ENCODE results near the gene RASSF5. TPM values are rescaled to one million over a fixed set of nuclear protein-coding genes. Genes with fewer than 3 reads are reported as not detected.

RASSF5 gene
- total RNA-seq, 1 experiment from 2014 or later = 12.4 TPM

DNA sequence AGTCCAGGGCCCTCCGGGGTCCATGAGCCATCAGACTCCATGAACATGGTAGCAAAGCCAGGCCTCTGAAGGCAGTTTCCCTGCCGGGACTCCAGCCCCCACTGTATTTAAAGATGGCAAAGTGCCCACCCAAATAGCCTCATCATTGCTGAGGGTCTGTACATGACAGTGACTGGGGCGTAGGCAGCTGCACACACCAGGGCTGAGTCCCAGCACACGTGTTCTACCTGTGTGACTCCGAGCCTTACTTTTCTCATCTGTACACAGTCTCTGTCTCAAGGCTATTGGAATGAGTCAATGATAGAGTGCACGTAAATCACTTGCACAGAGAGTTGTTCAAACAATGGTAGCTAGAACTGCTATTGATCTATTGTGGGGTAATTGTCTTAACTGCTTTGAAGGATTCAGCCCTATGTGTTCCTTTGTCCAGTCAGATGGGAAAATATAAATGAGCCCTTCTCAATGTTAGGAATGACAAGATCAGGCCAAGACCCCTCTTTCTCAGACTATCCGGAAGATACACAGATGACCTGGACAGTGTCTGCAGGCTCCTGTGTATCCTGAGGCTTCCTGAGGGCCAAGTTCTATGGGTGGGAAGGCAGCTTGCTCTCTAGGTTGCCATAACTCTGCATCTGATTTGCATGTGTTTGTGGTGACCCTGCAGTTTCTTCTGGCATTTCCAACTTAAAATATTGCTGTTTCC lies 48.9 kb downstream of the RASSF5 start:
- Histone ChIP-seq H3K79me2 (ENCODE audit: low read depth) (no peaks in the 10 kb centered on the region), H3K9me2 (ENCODE audit: insufficient read depth) (no peaks in the 10 kb centered on the region), H3K4me3 (peak overlapping the region; percentile 77; the same call in 1 of the 2 replicates), H3K27ac (no peak overlapping the region), H3K36me3 (ENCODE audit: low read depth) (no peaks in the 10 kb centered on the region), H2AFZ (0 out of 2 replicates have a peak overlapping the region, but pooled peaks have one; percentile 88), H3K27me3 (ENCODE audit: insufficient read depth, low read depth) (no peaks in the 10 kb centered on the region), H4K20me1 (ENCODE audit: insufficient read depth) (no peaks in the 10 kb centered on the region; the same call in 1 of the 2 replicates), H3K9me3 (ENCODE audit: insufficient read depth, low read depth) (no peaks in the 10 kb centered on the region), H3F3A (ENCODE audit: insufficient read depth, low read depth) (no peaks in the 10 kb centered on the region; the same call in 1 of the 2 replicates), H3K4me1 (replicated peaks; ENCODE audit: insufficient read depth) (peaks cover 16% of the 10 kb centered on the region), H3K4me2 (peak overlapping the region; percentile 100)
- DNase-seq = no peak
- no TSS peak for BruUV-seq (replicated peaks)
- CTCF ChIA-PET = no interaction called here
- no peak for TF ChIP-seq EZH2 (IDR thresholded peaks at IDR 0.05; ENCODE audit: low read depth)
- TF ChIP-seq, protein P1, sequence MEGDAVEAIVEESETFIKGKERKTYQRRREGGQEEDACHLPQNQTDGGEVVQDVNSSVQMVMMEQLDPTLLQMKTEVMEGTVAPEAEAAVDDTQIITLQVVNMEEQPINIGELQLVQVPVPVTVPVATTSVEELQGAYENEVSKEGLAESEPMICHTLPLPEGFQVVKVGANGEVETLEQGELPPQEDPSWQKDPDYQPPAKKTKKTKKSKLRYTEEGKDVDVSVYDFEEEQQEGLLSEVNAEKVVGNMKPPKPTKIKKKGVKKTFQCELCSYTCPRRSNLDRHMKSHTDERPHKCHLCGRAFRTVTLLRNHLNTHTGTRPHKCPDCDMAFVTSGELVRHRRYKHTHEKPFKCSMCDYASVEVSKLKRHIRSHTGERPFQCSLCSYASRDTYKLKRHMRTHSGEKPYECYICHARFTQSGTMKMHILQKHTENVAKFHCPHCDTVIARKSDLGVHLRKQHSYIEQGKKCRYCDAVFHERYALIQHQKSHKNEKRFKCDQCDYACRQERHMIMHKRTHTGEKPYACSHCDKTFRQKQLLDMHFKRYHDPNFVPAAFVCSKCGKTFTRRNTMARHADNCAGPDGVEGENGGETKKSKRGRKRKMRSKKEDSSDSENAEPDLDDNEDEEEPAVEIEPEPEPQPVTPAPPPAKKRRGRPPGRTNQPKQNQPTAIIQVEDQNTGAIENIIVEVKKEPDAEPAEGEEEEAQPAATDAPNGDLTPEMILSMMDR (conservative IDR thresholded peaks at IDR 0.05) = no peak
- POLR2A ChIA-PET (ENCODE audit: unreplicated experiment) = no interaction called here
- intact Hi-C loops (cut with micrococcal nuclease; ENCODE audit: unreplicated experiment) = no loop called here

DNA sequence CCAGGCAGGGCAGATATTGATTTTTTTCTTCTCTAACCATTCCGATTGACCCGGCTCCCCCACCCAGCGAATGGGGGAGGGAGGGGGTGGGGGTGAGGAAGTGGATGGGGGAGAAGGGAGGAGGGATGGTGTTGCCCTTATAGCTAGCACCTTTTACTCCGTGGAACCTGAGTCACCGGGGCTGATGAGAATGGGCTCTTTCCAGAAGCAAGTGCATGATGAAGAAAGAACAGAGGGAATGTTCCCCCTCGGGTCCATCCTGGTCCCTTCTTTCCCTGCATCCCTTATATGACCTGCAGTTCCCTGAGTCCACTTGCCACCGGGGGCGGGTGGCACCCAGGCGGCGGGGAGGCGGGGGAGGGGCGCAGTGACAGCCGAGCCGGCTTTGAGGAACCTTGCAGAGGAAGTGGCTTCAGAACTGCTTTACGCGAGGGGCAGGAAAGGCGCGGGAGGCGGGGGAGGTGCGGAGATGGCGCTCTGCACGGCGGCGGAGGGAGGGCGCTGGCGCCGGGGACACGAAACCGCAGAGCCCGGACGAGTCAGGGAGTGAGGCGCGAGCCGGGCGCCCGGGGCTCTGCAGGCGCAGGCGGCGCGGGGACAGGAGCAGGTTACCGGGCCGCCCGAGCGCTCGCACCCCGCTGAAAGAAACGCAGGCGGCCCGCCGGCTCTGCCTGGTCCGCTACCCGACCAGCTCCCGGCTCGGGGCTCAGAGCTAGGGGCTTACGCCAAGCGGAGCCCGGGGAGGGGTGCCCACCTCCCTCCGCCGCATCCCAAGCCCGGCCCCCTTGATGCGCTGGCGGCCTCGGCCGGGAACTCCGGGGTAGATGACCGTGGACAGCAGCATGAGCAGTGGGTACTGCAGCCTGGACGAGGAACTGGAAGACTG lies 49.7 kb downstream of the RASSF5 start:
- no peaks in the 10 kb centered on the region for H3K79me2 ChIP-seq (ENCODE audit: low read depth)
- intact Hi-C loops (cut with micrococcal nuclease; ENCODE audit: unreplicated experiment) = no loop called here
- POLR2A ChIA-PET (ENCODE audit: unreplicated experiment) = no interaction called here
- H3K9me2 ChIP-seq (ENCODE audit: insufficient read depth) = no peaks in the 10 kb centered on the region
- no peaks in the 10 kb centered on the region for H3K36me3 ChIP-seq (ENCODE audit: low read depth)
- no peaks in the 10 kb centered on the region for H3K9me3 ChIP-seq (ENCODE audit: insufficient read depth, low read depth)
- peaks cover 16% of the 10 kb centered on the region for H3K4me1 ChIP-seq (replicated peaks; ENCODE audit: insufficient read depth)
- no TSS peak for BruUV-seq (replicated peaks)
- no peaks in the 10 kb centered on the region for H3K27me3 ChIP-seq (ENCODE audit: insufficient read depth, low read depth)
- TF ChIP-seq, protein P1 (conservative IDR thresholded peaks at IDR 0.05) = no peak
- no peak for TF ChIP-seq EZH2 (IDR thresholded peaks at IDR 0.05; ENCODE audit: low read depth)
- CTCF ChIA-PET = no interaction called here
- no peaks in the 10 kb centered on the region; the same call in 1 of the 2 replicates for H4K20me1 ChIP-seq (ENCODE audit: insufficient read depth)
- H2AFZ ChIP-seq = peak overlapping the region; percentile 88
- peak in 1 of 2 experiments; percentile 59 for DNase-seq
- H3K27ac ChIP-seq = no peak overlapping the region
- no peaks in the 10 kb centered on the region; the same call in 1 of the 2 replicates for H3F3A ChIP-seq (ENCODE audit: insufficient read depth, low read depth)
- H3K4me2 ChIP-seq = peak overlapping the region; percentile 100
- peak overlapping the region; percentile 77 for H3K4me3 ChIP-seq

DNA sequence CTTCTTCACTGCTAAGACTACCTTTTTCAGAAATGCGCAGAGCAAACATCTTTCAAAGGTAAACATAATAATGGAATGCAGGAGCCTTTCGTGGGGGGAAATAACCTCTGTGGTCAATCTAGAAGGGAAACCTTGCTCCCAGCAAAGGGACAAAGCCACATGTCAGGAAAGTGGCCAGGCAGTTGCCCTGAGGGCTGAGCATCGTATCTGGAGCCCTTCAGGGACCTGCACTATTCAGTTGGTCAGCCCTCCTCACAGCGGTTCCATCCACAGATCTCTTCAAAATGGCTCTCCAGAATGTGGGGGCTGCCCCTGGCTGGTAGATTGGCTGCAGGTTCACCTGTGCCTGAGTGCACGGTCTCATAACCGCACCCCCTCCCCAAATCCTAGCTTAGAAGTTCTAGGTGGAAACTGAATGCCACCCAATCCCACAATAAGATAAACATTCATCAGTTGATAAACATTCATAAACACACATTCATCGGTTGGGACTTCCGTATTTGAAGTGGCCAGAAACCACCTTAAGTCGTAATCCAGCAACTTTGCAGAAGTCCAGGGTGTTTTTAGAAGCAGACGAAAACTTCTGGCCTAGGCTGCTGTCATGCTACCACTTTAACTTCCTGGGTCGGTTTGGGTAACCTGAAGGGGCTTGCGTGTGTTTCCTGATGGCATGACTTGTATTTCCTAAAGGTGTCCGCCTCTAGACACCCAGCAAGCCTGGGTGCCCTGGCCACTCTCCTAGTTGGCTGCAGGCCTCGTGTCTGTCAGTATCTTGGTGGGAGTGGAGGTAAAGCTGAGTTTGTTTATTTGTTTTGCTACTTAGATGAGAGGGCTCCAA lies 50.5 kb downstream of the RASSF5 start:
- Histone ChIP-seq H3K27ac (no peak overlapping the region), H3K9me2 (ENCODE audit: insufficient read depth) (no peaks in the 10 kb centered on the region), H2AFZ (peak overlapping the region; percentile 88), H3K4me3 (peak overlapping the region; percentile 77), H3K79me2 (ENCODE audit: low read depth) (no peaks in the 10 kb centered on the region), H3F3A (ENCODE audit: insufficient read depth, low read depth) (peaks cover under 1% of the 10 kb centered on the region; the same call in 1 of the 2 replicates), H4K20me1 (ENCODE audit: insufficient read depth) (no peaks in the 10 kb centered on the region; the same call in 1 of the 2 replicates), H3K4me1 (replicated peaks; ENCODE audit: insufficient read depth) (peaks cover 16% of the 10 kb centered on the region), H3K27me3 (ENCODE audit: insufficient read depth, low read depth) (no peaks in the 10 kb centered on the region), H3K4me2 (peak overlapping the region; percentile 100), H3K36me3 (ENCODE audit: low read depth) (no peaks in the 10 kb centered on the region), H3K9me3 (ENCODE audit: insufficient read depth, low read depth) (no peaks in the 10 kb centered on the region)
- DNase-seq = peak in 1 of 2 experiments; percentile 42
- ChIA-PET POLR2A (ENCODE audit: unreplicated experiment) (no interaction called here), CTCF (interaction anchor here (0.6 kb wide), 1 partner anchor 51 kb away, joined by 3 read pairs; the partner anchor contains the start of gene RASSF5)
- BruUV-seq (replicated peaks) = no TSS peak
- TF ChIP-seq, protein P1 (conservative IDR thresholded peaks at IDR 0.05) = no peak
- no peak for TF ChIP-seq EZH2 (IDR thresholded peaks at IDR 0.05; ENCODE audit: low read depth)
- intact Hi-C loops (cut with micrococcal nuclease; ENCODE audit: unreplicated experiment) = no loop called here

Data from PC-9 (cell line).